Neural progenitor cell (in vitro differentiated cells): ENCODE data around the gene QRFPR.

Experiments used
- EZH2 ChIP-seq: fragments of 200-600 bp; sonication (generic); IDR thresholded peaks from 2 replicates; pipeline ENCODE4 v1.6.1; 2017; ENCODE audit warnings: antibody characterized with exemption, mild to moderate bottlenecking, moderate library complexity
- EZH2phosphoT487 ChIP-seq: fragments of 200-600 bp; sonication (generic); IDR thresholded peaks from 2 replicates; pipeline ENCODE4 v1.6.1; 2017; ENCODE audit warnings: antibody characterized with exemption
- TF ChIP-seq, protein P1 (sequence below): fragments of 200-600 bp; sonication (generic); IDR thresholded peaks from 2 replicates; pipeline ENCODE4 v1.5.1; 2017; ENCODE audit warnings: antibody characterized with exemption, mild to moderate bottlenecking

- TF ChIP-seq, protein P1, sequence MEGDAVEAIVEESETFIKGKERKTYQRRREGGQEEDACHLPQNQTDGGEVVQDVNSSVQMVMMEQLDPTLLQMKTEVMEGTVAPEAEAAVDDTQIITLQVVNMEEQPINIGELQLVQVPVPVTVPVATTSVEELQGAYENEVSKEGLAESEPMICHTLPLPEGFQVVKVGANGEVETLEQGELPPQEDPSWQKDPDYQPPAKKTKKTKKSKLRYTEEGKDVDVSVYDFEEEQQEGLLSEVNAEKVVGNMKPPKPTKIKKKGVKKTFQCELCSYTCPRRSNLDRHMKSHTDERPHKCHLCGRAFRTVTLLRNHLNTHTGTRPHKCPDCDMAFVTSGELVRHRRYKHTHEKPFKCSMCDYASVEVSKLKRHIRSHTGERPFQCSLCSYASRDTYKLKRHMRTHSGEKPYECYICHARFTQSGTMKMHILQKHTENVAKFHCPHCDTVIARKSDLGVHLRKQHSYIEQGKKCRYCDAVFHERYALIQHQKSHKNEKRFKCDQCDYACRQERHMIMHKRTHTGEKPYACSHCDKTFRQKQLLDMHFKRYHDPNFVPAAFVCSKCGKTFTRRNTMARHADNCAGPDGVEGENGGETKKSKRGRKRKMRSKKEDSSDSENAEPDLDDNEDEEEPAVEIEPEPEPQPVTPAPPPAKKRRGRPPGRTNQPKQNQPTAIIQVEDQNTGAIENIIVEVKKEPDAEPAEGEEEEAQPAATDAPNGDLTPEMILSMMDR: no peak
- no peak for TF ChIP-seq EZH2
- no peak for TF ChIP-seq EZH2phosphoT487
Measured at GRCh38 chr4:121400632-121401031, 19.8 kb upstream of the QRFPR start.
